Thyroid gland (tissue), 4 donors: ENCODE results near the gene PPM1E. TPM values are rescaled to one million over a fixed set of nuclear protein-coding genes. Genes with fewer than 3 reads are reported as not detected.

Experiments
- DNase-seq, 2 donors: peaks; one replicate each; pipeline ENCODE4 v3.0.0-alpha.2; 2019
- H3K27ac ChIP-seq, 3 donors: fragments of 200-600 bp; sonication (generic); 1 replicate in 2 of 3; 2 replicates in 1 of 3; pipeline ENCODE4 v1.5.1; 2016 to 2019; ENCODE audit warnings: mild to moderate bottlenecking in 1 of 3, moderate library complexity in 1 of 3
- H3K27me3 ChIP-seq: fragments of 200-600 bp; sonication (generic); one replicate; pipeline ENCODE4 v1.5.1; 2019
- H3K36me3 ChIP-seq, 2 donors: fragments of 200-600 bp; sonication (generic); one replicate each; pipeline ENCODE4 v1.5.1; 2016 to 2019
- H3K4me1 ChIP-seq, 2 donors: fragments of 200-600 bp; sonication (generic); one replicate each; pipeline ENCODE4 v1.5.1; 2017 to 2019
- H3K4me3 ChIP-seq, 3 donors: fragments of 200-600 bp; sonication (generic); replicated peaks in 1 of 3; 1 replicate in 2 of 3; 2 replicates in 1 of 3; pipeline ENCODE4 v1.5.1; 2016; ENCODE audit warnings: mild to moderate bottlenecking in 1 of 3
- H3K9me3 ChIP-seq: fragments of 200-600 bp; sonication (generic); one replicate; pipeline ENCODE4 v1.5.1; 2017
- POLR2A ChIP-seq, 2 donors: fragments of 450-650 bp; IDR thresholded peaks; one replicate each; pipeline ENCODE4 v1.6.1; 2017; ENCODE audit warnings: antibody characterized with exemption in 2 of 2, mild to moderate bottlenecking in 2 of 2, moderate library complexity in 1 of 2
- WGBS, 2 donors: methylation state at CpG; one replicate each; pipeline ENCODE4 v1.1.5; 2017; 5-methylcytosine and 5-hydroxymethylcytosine counted together
- intact Hi-C: fragments of 100-400 bp; cut with DNase I; formaldehyde crosslinking; loops from one replicate; pipeline ENCODE4 v1.15.1; 2023
- total RNA-seq, 4 donors: library from RNA; depleted of rRNA; stranded (reverse); fragments of >200 nt; gene quantifications; one replicate each; pipeline ENCODE4 v1.2.3, GENCODE V29; 2016
- TF ChIP-seq, protein P1 (sequence below), 6 experiments: fragments of 200-600 bp in 3 of 6; fragments of 450-650 bp in 3 of 6; sonication (generic) in 3 of 6; IDR thresholded peaks; one replicate each; pipeline ENCODE4 v1.5.1; 2016 to 2019; ENCODE audit warnings: antibody characterized with exemption in 6 of 6, mild to moderate bottlenecking in 2 of 6, inconsistent platforms in 1 of 6, moderate library complexity in 1 of 6

The PPM1E gene
- total RNA-seq, 4 donors from 2014 or later: 0.11 to 0.13 (median 0.13) TPM; not detected in 1

DNA sequence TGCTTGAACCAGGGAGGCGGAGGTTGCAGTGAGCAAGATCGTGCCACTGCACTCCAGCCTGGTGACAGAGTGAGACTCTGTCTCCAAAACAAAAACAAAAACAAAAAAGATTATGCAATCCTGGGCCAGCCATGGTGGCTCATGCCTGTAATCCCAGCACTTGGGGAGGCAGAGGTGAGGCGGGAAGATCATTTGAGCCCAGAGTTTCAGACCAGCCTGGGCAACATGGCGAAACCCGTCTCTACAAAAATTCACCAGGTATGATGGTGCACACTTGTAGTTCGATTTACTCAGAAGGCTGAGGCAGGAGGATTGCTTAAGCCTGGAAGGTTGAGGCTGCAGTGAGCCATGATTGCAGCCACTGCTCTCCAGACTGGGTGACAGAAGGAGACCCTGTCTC, 109.6 kb downstream of the PPM1E start:
- Histone ChIP-seq H3K4me1 (no peaks in the 10 kb centered on the region), H3K27me3 (no peaks in the 10 kb centered on the region), H3K4me3 (no peak overlapping the region), H3K9me3 (no peaks in the 10 kb centered on the region), H3K36me3 (no peaks in the 10 kb centered on the region), H3K27ac (no peak overlapping the region)
- intact Hi-C loops: no loop called here
- DNase-seq: no peak
- TF ChIP-seq POLR2A (IDR thresholded peaks at IDR 0.05): no peak
- TF ChIP-seq, protein P1, sequence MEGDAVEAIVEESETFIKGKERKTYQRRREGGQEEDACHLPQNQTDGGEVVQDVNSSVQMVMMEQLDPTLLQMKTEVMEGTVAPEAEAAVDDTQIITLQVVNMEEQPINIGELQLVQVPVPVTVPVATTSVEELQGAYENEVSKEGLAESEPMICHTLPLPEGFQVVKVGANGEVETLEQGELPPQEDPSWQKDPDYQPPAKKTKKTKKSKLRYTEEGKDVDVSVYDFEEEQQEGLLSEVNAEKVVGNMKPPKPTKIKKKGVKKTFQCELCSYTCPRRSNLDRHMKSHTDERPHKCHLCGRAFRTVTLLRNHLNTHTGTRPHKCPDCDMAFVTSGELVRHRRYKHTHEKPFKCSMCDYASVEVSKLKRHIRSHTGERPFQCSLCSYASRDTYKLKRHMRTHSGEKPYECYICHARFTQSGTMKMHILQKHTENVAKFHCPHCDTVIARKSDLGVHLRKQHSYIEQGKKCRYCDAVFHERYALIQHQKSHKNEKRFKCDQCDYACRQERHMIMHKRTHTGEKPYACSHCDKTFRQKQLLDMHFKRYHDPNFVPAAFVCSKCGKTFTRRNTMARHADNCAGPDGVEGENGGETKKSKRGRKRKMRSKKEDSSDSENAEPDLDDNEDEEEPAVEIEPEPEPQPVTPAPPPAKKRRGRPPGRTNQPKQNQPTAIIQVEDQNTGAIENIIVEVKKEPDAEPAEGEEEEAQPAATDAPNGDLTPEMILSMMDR (IDR thresholded peaks at IDR 0.05): no peak
- 88 to 90% methylated on average over 6 of the region's 6 CpGs for WGBS, 2 donors

DNA sequence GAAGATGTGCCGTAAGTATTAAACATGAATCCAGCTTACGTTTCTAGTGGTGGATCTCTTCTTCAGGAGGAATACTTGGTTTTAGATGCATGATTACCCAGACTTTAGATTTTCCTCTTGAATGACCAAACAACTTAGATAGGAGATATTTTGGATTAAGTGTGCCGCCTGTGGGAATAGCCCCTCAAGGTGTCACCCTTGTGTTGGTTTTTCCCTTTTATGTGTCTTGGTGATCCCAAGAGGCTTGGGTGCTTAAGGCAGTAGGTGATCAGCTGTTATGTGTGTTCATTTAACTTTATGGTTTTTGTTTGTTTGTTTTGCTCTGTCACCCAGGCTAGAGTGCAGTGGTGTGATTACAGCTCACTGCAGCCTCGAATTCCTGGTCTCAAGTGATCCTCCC, 115.1 kb downstream of the PPM1E start:
- H3K9me3 ChIP-seq: no peaks in the 10 kb centered on the region
- intact Hi-C loops: no loop called here
- H3K27ac ChIP-seq: no peak overlapping the region
- 84 to 87% methylated on average over 4 of the region's 4 CpGs for WGBS, 2 donors
- H3K4me1 ChIP-seq: no peaks in the 10 kb centered on the region
- no peaks in the 10 kb centered on the region for H3K36me3 ChIP-seq
- H3K27me3 ChIP-seq: no peaks in the 10 kb centered on the region
- no peak for DNase-seq
- TF ChIP-seq, protein P1 (IDR thresholded peaks at IDR 0.05): no peak
- no peak for TF ChIP-seq POLR2A (IDR thresholded peaks at IDR 0.05)
- H3K4me3 ChIP-seq: no peak overlapping the region

DNA sequence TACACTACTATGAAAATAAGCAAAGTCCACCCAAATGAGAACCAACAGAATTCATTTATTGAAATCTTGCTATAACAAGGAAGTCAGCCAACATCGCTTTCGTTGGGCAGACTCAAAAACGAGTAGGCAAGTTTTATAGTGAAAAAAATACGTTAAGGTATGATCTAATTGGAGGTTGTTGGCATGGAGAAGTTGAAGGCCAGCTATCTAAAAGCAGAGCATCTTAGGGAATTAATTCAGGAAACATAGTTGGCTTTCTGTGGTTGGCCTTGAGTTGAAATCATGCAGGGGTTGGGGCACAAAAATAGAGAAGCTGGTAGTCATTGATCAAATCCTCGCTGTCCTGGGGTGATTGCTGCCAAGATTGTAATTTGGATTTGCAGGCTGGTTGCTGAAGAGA, 118.3 kb downstream of the PPM1E start:
- H3K36me3 ChIP-seq: no peaks in the 10 kb centered on the region
- no peaks in the 10 kb centered on the region for H3K4me1 ChIP-seq
- intact Hi-C loops: no loop called here
- no peak overlapping the region for H3K27ac ChIP-seq
- 76 to 82% methylated on average over 5 of the region's 5 CpGs for WGBS, 2 donors
- no peak overlapping the region for H3K4me3 ChIP-seq
- no peaks in the 10 kb centered on the region for H3K9me3 ChIP-seq
- H3K27me3 ChIP-seq: no peaks in the 10 kb centered on the region
- no peak for DNase-seq
- TF ChIP-seq, protein P1 (IDR thresholded peaks at IDR 0.05): no peak
- TF ChIP-seq POLR2A (IDR thresholded peaks at IDR 0.05): no peak

DNA sequence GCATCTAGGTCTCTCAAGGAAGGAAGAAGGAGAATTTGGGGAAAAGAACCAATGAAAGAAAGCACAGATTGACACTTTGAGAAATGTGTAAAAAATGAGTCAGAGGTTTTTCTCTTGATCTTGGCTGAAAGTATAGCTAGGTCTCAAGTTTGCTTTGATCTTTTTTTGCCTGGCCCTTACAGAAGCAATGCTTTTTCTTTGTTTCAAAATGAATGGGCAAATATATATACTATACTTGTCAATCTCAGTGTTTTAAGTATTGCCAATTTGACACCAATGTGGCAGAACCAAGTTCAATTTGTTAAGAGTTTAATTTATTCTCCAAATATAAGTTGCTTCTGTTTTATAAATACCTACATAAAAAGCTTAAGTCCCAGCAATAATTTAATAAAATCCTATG, 119.6 kb downstream of the PPM1E start:
- Histone ChIP-seq H3K27me3 (no peaks in the 10 kb centered on the region), H3K4me3 (no peak overlapping the region), H3K9me3 (no peaks in the 10 kb centered on the region), H3K4me1 (no peaks in the 10 kb centered on the region), H3K27ac (no peak overlapping the region), H3K36me3 (no peaks in the 10 kb centered on the region)
- TF ChIP-seq, protein P1 (IDR thresholded peaks at IDR 0.05): no peak
- TF ChIP-seq POLR2A (IDR thresholded peaks at IDR 0.05): no peak
- intact Hi-C loops: no loop called here
- no peak for DNase-seq

DNA sequence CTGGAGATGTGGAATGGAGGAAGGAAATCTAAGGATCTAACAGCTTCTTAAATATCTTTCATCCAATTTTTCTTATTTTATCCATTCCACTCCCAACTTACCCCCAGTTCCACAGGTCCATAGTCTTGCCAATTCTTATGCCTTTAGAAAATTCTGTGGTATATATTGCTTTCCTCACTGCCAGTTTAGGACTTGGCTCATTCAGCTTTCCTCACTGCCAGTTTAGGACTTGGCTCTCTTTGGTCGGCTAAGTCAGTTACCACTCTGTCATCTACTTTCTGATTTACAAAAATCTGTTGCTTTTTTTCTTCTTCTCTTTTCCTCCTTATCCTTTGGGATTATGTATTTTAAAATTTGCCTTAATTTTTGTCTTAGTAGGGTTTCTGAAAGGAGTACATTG, 128.5 kb downstream of the PPM1E start:
- Histone ChIP-seq H3K27ac (no peak overlapping the region), H3K27me3 (no peaks in the 10 kb centered on the region), H3K4me1 (no peaks in the 10 kb centered on the region), H3K9me3 (no peaks in the 10 kb centered on the region), H3K36me3 (no peaks in the 10 kb centered on the region), H3K4me3 (no peak overlapping the region)
- intact Hi-C loops: no loop called here
- TF ChIP-seq, protein P1 (IDR thresholded peaks at IDR 0.05): no peak
- no peak for TF ChIP-seq POLR2A (IDR thresholded peaks at IDR 0.05)
- no peak for DNase-seq
- 90 to 91% methylated on average over 1 of the region's 1 CpG for WGBS, 2 donors
